Tibial artery (tissue), 4 donors: ENCODE measurements around the gene UBR3.
"Not testable (repeated sequence)": the region's sequence is repeated elsewhere in the genome, so short reads cannot be mapped to it uniquely, and the experiment has no call there.

Source experiments
- DNase-seq, 2 donors: peaks; one replicate each; pipeline ENCODE4 v3.0.0-alpha.2; 2019
- H3K27ac ChIP-seq, 2 donors: fragments of 200-600 bp; sonication (generic) in 1 of 2; 1 replicate in 1 of 2; 2 replicates in 1 of 2; pipeline ENCODE4 v1.5.1; 2018 to 2019; ENCODE audit warnings: mild to moderate bottlenecking in 1 of 2
- H3K27me3 ChIP-seq, 2 donors: fragments of 200-600 bp; sonication (generic) in 1 of 2; one replicate each; pipeline versions ENCODE4 v1.5.1 to v1.6.0; 2016 to 2019
- H3K36me3 ChIP-seq, 3 donors: fragments of 200-600 bp; sonication (generic) in 2 of 3; one replicate each; pipeline ENCODE4 v1.5.1; 2016 to 2019; ENCODE audit warnings: mild to moderate bottlenecking in 2 of 3
- H3K4me1 ChIP-seq, 4 donors: fragments of 200-600 bp; sonication (generic) in 2 of 4; 1 replicate in 3 of 4; 2 replicates in 1 of 4; pipeline ENCODE4 v1.5.1; 2016 to 2019
- H3K4me3 ChIP-seq, 2 donors: fragments of 200-600 bp; sonication (generic) in 1 of 2; 1 replicate in 1 of 2; 2 replicates in 1 of 2; pipeline ENCODE4 v1.5.1; 2018 to 2019; ENCODE audit warnings: mild to moderate bottlenecking in 2 of 2
- H3K9me3 ChIP-seq, 3 donors: fragments of 200-600 bp; sonication (generic) in 1 of 3; one replicate each; pipeline ENCODE4 v1.5.1; 2016 to 2019
- intact Hi-C: fragments of 100-400 bp; cut with DNase I; formaldehyde crosslinking; loops from one replicate; pipeline ENCODE4 v1.15.0; 2023; ENCODE audit warnings: low total_unique reads
- TF ChIP-seq, protein P1 (sequence below), 2 experiments: fragments of 200-600 bp in 1 of 2; fragments of 450-650 bp in 1 of 2; IDR thresholded peaks; one replicate each; pipeline ENCODE4 v1.5.1; 2017 to 2019; ENCODE audit warnings: antibody characterized with exemption in 2 of 2, mild to moderate bottlenecking in 1 of 2, moderate library complexity in 1 of 2

The UBR3 gene

DNA sequence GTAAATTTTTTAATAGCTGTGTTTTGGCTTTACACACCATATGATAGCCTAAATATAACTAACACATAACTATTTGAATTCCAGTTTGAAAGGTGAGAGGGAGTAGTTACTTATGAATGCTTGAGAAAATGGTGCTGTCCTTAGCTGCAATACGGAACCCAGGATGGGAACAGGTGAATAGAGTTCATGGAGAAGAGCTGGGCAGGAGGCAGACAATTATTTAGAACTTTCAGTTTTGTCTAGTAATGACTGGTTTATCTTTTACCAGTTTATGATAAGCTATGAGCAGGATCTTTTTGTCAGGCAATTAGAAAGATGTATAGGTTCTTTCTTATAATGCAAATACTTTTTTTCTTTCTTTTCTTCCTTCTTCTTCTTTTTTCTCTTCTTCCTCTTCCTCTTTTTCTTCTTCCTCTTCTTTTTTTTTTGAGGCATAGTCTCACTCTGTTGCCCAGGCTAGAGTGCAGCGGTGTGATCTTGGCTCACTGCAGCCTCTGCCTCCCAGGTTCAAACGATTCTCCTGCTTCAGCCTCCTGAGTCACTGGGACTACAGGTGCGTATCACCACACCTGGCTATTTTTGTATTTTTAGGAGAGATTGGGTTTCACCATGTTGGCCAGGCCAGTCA, 25.9 kb downstream of the UBR3 start:
- H3K27me3 ChIP-seq = no peaks in the 10 kb centered on the region
- no peak for DNase-seq
- H3K4me1 ChIP-seq = peaks cover 0 to 8% (median 0%) of the 10 kb centered on the region in 4 donors
- H3K4me3 ChIP-seq = no peak overlapping the region
- intact Hi-C loops = no loop called here
- no peaks in the 10 kb centered on the region for H3K36me3 ChIP-seq
- no peak overlapping the region for H3K27ac ChIP-seq
- TF ChIP-seq, protein P1, sequence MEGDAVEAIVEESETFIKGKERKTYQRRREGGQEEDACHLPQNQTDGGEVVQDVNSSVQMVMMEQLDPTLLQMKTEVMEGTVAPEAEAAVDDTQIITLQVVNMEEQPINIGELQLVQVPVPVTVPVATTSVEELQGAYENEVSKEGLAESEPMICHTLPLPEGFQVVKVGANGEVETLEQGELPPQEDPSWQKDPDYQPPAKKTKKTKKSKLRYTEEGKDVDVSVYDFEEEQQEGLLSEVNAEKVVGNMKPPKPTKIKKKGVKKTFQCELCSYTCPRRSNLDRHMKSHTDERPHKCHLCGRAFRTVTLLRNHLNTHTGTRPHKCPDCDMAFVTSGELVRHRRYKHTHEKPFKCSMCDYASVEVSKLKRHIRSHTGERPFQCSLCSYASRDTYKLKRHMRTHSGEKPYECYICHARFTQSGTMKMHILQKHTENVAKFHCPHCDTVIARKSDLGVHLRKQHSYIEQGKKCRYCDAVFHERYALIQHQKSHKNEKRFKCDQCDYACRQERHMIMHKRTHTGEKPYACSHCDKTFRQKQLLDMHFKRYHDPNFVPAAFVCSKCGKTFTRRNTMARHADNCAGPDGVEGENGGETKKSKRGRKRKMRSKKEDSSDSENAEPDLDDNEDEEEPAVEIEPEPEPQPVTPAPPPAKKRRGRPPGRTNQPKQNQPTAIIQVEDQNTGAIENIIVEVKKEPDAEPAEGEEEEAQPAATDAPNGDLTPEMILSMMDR (IDR thresholded peaks at IDR 0.05) = no peak
- H3K9me3 ChIP-seq = no peaks in the 10 kb centered on the region

DNA sequence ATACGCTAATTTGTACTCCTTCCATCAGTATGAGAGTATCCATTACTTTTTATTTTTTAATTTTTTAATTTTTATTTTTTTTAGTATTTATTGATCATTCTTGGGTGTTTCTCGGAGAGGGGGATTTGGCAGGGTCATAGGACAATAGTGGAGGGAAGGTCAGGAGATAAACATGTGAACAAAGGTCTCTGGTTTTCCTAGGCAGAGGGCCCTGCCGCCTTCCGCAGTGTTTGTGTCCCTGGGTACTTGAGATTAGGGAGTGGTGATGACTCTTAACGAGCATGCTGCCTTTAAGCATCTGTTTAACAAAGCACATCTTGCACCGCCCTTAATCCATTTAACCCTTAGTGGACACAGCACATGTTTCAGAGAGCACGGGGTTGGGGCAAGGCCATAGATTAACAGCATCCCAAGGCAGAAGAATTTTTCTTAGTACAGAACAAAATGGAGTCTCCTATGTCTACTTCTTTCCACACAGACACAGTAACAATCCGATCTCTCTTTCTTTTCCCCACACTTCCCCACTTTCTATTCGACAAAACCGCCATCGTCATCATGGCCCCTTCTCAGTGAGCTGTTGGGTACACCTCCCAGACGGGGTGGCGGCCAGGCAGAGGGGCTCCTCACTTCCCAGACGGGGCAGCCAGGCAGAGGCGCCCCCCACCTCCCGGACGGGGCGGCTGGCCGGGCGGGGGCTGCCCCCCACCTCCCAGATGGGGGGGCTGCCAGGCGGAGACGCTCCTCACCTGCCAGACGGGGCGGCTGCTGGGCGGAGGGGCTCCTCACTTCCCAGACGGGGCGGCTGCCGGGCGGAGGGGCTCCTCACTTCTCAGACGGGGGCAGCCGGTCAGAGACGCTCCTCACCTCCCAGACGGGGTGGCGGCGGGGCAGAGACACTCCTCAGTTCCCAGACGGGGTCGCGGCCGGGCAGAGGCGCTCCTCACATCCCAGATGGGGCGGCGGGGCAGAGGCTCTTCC, 28.3 kb downstream of the UBR3 start:
- H3K4me3 ChIP-seq, DNase-seq, intact Hi-C loops: not testable (repeated sequence)

DNA sequence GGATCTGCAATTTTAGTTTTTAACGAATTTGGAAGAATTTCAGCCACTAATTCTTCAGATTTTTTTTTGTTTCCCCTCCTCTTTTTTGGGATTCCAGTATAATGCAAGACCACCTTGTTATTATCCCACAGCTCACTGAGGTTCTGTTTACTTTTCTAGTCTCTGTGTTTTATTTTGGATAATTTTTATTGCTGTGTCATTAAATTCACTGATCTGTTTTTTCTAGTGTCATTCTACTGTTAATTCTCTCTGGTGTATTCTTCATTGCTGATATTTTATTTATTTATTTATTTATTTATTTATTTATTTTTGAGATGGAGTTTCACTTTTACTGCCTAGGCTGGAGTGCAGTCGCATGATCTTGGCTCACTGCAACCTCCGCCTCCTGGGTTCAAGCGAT, 32.2 kb downstream of the UBR3 start:
- no peak for DNase-seq
- H3K4me1 ChIP-seq = peaks cover 0 to 12% (median 2%) of the 10 kb centered on the region in 4 donors
- TF ChIP-seq, protein P1 (IDR thresholded peaks at IDR 0.05) = no peak
- no peaks in the 10 kb centered on the region for H3K36me3 ChIP-seq
- H3K4me3 ChIP-seq = no peak overlapping the region
- intact Hi-C loops = no loop called here
- H3K27me3 ChIP-seq = no peaks in the 10 kb centered on the region
- no peaks in the 10 kb centered on the region for H3K9me3 ChIP-seq
- H3K27ac ChIP-seq = no peak overlapping the region

More for the DNA sequence above, 28.3 kb downstream of the UBR3 start:
- H3K9me3 ChIP-seq, H3K4me1 ChIP-seq, H3K27ac ChIP-seq, H3K36me3 ChIP-seq, H3K27me3 ChIP-seq: not testable (repeated sequence)

DNA sequence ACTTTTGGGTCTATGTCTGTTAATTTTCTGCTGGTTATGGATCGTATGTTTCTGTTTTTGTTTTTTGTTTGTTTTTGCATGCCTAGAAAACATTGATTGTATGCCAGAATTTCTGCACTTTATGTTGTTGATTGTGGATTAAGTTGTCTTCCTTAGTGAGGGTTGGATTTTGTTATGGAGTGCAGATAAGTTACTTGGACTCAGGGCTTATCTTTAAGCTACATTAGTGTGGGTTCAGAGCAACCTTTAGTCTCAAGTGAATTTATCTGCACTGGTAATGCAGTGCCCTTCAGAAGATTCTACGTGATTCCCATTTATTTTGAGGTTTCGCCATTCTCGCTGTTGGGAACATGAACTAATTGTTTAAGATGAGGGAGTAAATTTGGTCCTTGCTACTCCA, 32.9 kb downstream of the UBR3 start:
- Histone ChIP-seq H3K9me3 (no peaks in the 10 kb centered on the region), H3K4me1 (peaks cover 0 to 11% (median 2%) of the 10 kb centered on the region in 4 donors), H3K27ac (no peak overlapping the region), H3K4me3 (no peak overlapping the region), H3K36me3 (no peaks in the 10 kb centered on the region), H3K27me3 (no peaks in the 10 kb centered on the region)
- intact Hi-C loops = no loop called here
- TF ChIP-seq, protein P1 (IDR thresholded peaks at IDR 0.05) = no peak
- no peak for DNase-seq

DNA sequence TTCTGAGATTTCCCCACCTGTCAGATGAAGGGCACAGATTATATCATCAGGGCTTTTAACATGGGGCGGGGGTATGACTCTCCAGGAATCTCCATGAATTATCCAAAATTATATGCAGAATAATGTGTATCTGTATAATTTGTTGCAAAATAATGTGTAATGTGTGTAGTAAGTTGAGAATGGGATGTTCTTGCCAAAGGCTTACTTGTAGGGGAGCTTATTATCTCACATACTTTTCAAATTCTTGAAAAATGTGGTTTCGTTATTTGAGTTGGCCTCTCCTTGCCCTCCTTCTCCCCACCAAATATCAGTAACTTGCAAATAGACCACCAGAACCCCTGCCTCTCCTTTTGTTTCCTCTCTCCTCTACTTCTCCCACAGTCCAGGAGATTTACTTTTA, 35.6 kb downstream of the UBR3 start:
- H3K4me1 ChIP-seq = peaks cover 0 to 11% (median 2%) of the 10 kb centered on the region in 4 donors
- H3K27ac ChIP-seq = no peak overlapping the region
- intact Hi-C loops = no loop called here
- no peak for DNase-seq
- H3K9me3 ChIP-seq = no peaks in the 10 kb centered on the region
- H3K4me3 ChIP-seq = no peak overlapping the region
- TF ChIP-seq, protein P1 (IDR thresholded peaks at IDR 0.05) = no peak
- H3K27me3 ChIP-seq = no peaks in the 10 kb centered on the region
- H3K36me3 ChIP-seq = no peaks in the 10 kb centered on the region

DNA sequence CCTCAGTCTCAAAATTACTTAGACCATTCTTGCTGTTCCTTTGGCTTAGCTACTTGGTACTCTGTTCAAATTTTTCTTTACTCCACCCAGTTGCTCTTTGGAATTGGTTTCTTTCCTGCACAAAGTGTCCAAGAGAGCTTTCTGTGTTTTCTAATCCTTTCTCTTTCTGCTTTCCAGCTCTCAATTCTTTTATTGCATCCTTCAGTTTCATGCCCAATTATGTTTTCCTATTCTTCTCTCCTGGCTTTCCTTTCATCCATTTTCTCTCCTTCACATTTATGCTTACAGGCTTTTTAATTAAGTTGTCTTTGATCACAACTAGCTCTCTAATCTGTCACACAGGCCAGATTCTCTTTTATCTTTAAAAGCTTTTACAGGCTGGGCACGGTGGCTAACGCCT, 38.2 kb downstream of the UBR3 start:
- Histone ChIP-seq H3K36me3 (no peaks in the 10 kb centered on the region), H3K27ac (no peak overlapping the region), H3K27me3 (no peaks in the 10 kb centered on the region), H3K9me3 (no peaks in the 10 kb centered on the region), H3K4me3 (no peak overlapping the region), H3K4me1 (peaks cover 0 to 18% (median 4%) of the 10 kb centered on the region in 4 donors)
- intact Hi-C loops = no loop called here
- TF ChIP-seq, protein P1 (IDR thresholded peaks at IDR 0.05) = no peak
- no peak for DNase-seq

DNA sequence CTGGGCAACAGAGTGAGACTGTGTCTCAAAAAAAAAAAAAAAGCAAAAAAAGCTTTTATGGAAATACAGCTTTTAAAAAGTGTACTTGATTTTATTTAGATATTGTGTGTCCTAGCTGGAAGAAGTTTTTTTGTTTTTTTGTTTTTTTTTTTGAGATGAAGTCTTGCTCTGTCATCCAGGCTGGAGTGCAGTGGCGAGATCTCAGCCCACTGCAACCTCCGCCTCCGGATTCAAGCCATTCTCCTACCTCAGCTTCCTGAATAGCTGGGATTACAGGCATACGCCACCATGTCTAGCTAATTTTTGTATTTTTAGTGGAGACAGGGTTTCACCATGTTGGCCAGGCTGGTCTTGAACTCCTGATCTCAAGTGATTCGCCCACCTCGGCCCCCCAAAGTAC, 39.0 kb downstream of the UBR3 start:
- H3K9me3 ChIP-seq, intact Hi-C loops, H3K27ac ChIP-seq, DNase-seq, H3K4me3 ChIP-seq, H3K36me3 ChIP-seq, H3K27me3 ChIP-seq: not testable (repeated sequence)
- H3K4me1 ChIP-seq = peaks cover 0 to 18% (median 4%) of the 10 kb centered on the region in 4 donors
